GM19455 (cell line): Measurements from ENCODE around the gene TYMS.

Experiments
- ATAC-seq: cut with Tn5 transposase; IDR thresholded peaks from one replicate; pipeline ENCODE4 v1.9.1; 2021; ENCODE audit not compliant: unreplicated experiment

TYMS gene

DNA sequence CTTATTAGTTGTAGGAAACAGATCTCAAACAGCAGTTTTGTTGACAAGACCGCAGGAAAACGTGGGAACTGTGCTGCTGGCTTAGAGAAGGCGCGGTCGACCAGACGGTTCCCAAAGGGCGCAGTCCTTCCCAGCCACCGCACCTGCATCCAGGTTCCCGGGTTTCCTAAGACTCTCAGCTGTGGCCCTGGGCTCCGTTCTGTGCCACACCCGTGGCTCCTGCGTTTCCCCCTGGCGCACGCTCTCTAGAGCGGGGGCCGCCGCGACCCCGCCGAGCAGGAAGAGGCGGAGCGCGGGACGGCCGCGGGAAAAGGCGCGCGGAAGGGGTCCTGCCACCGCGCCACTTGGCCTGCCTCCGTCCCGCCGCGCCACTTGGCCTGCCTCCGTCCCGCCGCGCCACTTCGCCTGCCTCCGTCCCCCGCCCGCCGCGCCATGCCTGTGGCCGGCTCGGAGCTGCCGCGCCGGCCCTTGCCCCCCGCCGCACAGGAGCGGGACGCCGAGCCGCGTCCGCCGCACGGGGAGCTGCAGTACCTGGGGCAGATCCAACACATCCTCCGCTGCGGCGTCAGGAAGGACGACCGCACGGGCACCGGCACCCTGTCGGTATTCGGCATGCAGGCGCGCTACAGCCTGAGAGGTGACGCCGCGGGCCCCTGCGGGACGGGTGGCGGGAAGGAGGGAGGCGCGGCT, at the start of gene TYMS:
TSS of gene TYMS (plus strand) at position 343 of the 690 bp plus-strand sequence. CDS start at position 433, 90 bp downstream.
- peak; percentile 53 for ATAC-seq

DNA sequence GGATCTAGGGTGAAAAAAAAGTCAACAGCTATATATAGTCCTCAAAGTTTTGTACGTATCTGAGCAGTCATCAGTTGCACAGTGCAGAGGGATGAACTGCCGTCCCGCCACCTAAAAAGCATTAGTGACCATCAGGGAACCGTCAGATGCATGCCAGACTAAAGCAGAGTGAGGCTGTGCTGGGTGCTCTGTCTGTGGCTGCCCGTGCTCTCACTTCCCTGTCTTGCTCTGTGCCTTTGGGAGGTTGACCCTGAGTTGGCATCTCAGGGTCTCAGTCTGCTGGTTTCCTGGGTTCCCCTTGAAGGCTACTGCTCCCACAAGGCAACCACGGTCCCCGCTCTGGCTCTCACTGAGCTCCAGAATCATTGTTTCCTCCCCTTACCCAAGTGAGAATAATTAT, 49.5 kb upstream of the TYMS start:
- ATAC-seq: no peak

DNA sequence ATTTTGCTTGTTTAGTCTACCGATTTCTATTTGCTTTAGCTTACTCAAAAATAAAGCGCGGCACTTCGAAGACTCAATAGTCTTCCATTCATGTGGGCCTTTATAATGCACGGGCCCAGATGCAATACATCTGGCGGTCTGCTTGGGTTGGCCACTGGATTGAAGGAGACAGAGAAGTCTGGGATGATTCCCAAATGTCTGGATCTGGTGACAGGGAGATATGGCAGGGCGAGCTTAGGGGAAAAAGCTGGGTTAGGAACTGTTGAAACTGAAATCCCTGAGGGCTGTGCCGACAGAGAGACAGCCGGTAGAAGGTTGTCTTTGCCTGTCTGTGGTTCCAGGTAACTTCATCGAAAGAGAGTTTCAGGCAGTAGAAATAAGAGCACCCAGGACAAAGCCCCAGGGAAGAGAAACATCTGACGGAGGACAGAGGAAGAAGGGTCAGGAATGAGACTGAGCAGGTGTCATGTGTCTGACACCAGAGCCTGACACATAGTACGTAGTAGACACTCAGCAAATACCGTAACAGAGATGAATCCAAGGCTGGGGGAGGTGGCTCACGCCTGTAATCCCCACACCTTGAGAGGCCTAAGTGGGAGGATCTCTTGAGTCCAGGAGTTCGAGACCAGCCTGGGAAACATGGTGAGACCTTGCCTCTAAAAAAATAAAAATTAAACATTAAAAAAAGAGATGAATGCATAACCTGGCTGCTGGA, 47.1 kb upstream of the TYMS start:
- no peak for ATAC-seq

DNA sequence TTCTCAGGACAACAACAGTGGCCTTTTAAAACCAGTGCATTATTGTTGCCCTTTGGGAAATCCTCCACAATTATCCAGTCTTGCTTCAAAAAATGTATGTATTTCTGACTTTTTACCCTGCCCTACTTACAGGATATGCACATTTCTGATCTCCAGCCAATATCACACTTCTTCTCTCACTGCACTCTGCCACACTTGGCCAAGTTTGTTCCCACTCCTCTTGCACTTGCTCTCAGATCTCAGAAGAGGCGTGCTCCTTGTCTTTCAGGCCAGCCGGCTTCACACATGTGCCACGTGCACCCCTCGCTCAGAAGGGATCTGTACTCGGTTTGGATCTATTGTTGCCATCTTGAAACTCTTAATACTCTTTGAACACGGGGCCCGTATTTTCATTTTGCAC, 45.3 kb upstream of the TYMS start:
- ATAC-seq: no peak

DNA sequence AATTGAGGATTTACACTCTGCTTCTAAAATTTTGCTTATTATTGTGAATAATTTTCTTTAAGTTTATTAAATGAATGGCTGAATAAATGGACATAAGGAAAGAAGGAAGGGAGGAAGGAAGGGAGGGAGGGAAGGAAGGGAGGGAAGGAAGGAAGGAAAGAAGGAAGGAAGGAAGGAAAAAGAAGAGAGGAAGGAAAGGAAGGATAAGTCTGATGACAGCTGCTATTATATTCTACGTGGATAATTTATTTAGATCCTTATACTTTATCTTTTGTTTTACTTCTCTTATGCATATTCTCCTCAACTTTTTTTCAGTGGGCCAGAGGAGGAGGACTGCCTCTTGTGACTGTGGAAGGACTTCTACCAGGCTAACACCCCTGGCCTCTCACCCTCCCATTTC, 43.3 kb upstream of the TYMS start:
- no peak for ATAC-seq

DNA sequence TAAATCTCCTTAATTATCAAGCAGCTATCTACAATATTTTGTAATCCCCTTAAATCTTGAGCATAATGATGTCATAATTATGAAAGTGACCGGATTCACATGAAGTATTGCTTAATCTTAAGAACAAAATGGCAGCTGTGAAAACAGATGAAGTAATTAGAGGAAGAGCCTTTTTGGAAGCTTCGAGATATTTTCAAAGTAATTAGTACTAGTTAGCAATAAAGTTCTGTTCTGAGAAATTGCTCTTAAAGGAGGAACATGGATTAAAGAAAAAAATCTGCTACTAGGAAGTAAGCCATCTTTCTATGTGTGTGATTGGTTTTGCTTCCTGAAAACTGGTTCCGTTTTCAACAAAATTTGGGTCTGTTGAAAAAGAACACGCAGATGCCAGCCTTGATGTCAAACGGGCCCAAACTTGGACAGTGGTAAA, 42.3 kb upstream of the TYMS start:
- ATAC-seq: no peak

DNA sequence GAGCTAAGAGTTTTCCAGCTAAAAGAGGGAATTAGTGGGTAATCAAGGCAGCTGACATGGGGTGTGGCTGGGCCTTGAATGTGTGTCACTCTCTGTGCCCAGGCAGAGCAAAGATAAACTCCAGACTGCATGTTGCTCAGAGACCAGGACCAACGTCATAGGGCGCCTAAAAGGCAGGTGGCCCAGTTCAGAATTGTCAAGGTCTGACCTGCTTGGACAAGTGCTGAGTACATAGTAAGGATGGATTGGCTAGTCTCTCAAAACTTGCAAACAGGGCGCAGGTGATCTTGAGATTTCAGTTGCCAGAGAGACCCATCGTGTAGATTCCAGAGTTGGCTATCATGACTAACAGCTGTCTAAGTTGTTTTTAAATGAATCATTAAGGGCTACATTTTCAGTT, 41.7 kb upstream of the TYMS start:
- no peak for ATAC-seq

DNA sequence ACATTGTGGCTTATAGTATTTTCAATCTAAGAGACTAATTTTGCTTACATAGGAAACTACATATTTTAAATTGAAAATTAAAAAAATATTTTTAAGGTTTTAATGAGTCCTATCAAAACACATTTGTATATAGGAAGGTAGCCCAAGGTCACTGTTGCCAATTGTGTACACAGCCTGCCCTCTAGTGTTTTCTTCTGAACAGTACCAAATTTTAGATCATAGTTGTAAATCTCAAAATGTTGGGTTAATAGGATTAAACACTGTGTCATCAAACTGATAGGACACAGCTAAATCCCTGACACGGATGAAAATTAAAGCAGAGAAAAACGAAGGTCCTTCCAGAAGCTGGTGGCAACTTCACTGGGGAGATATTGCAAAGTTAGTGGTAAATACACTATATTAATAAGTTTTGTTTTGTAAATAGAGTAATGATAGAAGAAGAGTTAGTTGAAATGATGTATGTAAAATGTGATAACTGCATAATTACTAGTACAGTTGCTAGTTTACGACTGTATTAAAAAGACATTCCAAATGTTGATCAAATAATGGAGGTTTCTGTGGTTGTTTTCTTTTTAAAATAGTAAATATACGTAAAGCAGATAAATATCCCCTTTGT, 41.0 kb upstream of the TYMS start:
- ATAC-seq: no peak

DNA sequence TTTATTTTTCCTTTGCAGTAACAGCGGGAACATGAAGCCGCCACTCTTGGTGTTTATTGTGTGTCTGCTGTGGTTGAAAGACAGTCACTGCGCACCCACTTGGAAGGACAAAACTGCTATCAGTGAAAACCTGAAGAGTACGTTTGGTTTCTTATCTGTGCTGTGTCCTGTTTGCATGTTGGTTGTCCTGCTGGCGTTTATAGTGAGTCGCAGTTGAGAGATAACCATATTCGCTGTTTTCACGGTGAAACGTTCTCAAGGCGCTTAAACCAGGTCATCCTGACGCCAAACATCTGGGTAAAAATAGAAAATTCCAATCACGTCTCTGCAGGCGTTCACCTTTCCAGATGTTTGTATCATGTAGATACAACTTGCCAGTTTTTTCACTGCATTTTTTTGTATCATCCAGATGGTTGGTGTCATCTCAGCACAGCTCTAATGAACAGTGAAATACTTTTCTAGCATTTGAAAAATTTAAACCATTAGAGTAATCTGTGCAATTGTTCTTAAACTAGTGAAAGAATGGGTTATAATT, 39.4 kb upstream of the TYMS start:
- no peak for ATAC-seq

DNA sequence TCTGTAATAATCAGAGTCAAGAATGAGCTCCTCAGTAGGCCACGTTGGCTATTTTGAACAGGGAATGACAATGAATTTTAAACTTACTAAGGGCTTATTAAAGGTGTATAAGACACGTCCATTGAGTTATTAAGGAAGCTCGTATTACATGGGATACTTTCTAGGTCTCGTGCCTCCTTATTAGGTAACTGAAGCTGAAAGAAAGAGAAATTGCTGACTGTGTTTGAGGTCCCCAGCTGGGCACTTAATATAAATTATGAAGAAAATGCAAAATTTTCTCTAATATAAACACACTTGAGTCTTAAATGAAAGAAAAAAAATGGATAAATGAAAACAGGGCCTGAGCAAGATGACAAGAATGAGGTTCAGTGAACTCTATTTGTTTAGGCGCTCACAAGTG, 38.8 kb upstream of the TYMS start:
- ATAC-seq: no peak

DNA sequence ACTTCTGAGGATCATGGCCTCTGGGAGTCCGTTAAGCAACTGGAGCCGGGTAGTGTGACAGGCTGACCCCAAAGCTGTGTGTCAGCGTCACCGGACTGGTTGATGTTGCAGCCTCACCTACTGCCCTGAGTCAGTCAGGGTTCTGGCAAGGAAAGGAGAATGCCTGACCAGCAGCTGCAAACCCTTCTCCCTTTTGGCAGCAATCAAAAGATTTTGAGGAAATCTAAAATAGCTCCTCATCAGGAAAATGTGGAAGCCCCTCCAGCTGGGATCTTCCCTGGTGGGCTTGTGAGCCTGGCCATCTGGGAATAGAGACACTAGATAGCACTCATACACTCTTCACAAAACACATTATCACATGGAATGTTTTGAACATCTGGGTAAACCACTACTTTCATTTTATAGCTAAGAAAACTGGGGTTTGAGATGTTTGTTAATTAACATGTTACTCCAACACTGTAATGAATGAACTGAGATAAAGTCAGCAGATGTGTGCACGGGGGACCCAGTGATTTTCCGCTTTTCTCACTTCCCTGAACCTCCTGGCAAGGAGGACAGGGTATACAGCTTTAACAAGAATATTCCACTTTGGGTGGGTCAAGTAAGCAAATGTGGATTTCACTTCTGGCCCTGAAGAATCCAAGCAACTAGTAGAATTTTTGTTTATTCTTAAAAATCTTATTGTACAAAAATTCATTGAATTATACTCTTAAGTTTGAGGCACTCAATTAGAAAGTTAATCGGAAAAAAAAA, 36.0 kb upstream of the TYMS start:
- ATAC-seq: no peak

DNA sequence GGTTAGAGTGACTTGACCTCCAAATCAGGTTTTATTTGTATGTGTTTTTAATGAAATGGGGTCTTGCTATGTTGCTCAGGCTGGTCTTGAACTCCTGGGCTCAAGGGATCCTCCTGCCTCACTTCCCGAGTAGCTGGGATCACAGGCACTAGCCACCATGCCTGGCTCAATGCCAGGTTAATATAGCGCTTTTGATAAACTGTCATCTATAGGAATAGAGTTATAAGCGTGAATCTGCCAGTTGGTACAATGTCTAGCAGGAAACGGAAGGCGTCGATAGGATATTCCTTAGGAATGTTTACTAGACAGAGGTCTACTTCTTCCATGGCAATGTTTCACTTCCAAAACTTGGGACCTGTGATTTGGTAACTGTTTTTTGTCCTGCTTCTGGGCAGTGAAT, 35.2 kb upstream of the TYMS start:
- ATAC-seq: no peak

DNA sequence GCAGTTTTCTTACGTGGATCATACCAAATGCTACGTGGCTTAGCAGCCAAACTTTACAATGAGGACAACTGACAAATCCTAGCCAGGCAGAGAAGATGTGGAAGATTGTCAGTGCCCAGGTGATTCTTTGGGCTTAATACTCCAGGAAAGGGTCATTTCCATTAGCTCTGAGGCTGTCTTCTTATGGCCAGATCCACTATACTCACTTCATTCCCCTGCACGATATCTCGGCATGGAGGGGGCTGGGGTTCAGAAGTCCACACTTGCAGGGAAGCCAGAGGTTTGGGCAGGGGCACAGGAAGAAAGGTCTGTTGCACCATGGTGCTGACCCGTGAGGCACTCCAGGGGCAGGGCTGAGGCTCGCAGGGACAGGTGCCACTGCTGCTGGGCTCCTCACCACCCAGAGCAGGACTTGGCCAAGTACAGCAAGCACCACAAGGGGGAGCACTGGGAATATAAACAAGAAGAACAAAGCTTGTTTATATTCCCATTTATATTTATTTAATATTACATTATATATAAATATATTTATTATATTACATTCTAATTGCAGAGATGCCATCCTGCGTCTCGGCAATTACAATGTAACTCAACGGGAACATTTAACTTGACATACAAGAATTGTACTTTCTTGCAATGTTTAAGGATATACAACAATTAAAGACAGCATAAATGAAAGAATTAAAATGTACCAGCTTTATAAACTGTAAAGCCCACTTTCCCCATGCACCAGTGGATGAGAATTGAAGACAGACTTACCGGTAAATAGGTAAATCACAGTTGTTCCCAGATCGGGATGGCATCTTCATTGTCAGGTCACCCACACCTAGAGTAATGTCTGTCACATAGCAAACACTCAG, 33.5 kb upstream of the TYMS start:
- no peak for ATAC-seq

DNA sequence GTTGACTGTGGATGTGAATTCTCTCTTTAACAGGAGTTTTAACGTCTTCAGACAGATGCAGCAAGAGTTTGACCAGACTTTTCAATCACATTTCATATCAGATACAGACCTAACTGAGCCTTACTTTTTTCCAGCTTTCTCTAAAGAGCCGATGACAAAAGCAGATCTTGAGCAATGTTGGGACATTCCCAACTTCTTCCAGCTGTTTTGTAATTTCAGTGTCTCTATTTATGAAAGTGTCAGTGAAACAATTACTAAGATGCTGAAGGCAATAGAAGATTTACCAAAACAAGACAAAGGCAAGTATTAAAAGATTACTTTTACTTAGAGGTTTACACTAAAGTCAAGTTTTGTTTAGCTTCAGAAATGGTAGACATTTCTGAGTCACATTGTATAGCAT, 30.2 kb upstream of the TYMS start:
- no peak for ATAC-seq

DNA sequence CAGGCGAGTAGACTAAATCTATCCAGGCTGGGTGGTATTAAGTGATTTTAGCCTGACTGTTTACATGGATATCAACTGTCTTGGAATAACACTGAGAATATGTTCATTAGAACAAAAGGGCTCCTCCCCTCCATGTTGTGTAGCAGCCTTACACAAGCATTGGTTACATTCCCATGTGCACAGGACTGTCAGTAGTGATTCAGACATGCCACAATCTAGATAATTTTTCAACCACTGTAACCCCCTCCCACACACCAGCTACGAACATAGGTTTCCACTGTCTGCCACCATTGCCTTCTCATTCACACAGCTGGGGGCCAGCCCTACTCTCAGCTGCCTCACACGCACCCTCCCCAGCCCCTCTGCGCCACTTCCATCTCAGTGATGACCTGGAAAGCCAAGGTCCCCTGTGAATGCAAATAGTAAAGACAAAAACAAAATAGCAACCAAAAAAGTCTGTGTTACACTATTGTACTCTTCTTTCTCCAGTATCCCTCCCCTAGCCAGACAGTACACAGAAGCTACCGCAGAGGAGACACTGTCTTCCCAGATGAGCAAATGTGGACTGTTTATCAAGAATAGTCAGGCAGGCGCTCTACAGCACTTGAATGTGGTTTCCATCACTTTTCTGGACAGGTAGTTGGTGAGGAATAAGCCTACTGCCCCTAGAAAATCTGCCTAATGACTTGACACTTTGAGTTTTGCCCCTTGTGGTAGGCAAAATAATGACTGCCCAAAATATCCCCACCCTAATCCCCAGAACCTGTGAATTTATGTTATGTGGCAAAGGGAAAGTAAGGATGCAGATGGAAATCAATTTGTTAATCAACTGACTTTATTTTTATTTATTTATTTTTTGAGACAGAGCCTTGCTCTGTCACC, 27.9 kb upstream of the TYMS start:
- no peak for ATAC-seq

DNA sequence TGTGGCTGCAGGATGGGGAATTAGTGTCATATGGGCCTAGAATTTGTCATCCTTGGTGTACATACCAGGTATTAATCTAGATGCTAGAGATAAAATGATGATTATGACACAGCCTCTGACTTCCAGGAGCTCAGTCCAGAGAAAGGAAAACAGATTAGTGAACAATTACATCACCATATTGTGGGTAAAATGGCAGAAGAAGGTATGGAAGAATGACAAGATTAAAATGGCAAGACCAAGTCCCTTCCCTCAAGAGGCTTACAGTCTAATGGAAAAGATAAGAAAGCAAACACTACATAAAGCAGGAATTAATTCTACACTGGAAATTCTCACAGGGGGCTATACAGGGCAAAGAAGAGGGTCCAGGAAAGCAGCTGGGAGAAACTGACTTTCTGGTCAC, 25.9 kb upstream of the TYMS start:
- ATAC-seq: no peak

DNA sequence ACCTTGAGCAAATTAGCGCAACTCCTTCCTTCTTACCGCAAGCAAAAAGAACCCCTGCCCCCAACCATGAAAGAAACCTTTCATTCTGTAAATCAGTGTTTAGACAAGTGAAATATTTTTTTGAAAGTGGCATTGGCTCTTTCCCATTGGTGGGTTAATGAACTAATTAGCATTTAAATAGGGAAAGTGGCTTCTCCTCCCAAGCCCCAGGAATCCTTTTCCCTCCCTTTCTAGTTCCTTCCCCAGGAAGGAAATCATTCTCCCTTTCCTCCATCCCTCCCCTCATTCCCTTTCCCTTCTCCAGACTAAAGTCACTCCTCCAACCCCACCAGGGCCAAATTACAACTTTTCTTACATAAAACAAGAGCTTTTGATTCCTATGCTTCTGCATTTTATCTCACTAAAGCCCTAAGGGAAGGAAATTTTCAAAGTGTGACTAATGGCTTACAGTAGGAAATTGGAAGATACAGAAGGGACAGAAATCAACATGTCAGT, 22.9 kb upstream of the TYMS start:
- no peak for ATAC-seq

DNA sequence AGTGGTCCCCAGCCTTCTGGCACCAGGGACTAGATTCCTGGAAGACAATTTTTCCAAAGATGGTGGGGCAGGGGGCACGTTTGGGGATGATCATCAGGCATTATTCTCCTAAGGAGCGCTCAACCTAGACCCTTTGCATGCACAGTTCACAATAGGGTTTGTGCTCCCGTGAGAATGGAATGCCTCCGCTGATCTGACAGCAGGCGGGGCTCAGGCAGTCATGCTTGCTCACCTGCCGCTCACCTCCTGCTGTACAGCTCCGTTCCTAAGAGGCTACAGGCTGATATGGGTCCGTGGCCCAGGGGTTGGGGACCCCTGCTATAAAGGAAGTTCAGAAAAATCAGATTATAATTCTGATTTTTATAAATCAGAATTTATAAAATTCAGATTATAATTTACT, 22.3 kb upstream of the TYMS start:
- ATAC-seq: no peak

DNA sequence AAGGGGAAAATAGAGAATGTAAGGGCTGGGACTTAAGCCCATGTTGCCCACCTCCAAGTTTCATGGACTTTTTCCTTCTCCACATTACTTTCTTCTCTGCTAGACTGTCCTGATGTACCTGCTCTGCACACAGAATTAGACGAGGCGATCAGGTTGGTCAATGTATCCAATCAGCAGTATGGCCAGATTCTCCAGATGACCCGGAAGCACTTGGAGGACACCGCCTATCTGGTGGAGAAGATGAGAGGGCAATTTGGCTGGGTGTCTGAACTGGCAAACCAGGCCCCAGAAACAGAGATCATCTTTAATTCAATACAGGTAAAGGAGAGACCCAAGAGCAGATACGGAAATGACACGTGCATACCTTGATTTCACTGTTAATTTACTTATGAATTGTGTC, 16.2 kb upstream of the TYMS start:
- no peak for ATAC-seq
